Aorta (tissue), 5 donors: ENCODE measurements around the gene ALPG. TPM values are rescaled to one million over a fixed set of nuclear protein-coding genes. Genes with fewer than 3 reads are reported as not detected.
A peak's percentile ranks its signal among the peaks of the same experiment; 100 is the strongest.

Experiments used
- ATAC-seq: fragments of 200-7000 bp; cut with Tn5 transposase; one replicate; pipeline ENCODE4 v1.9.1; 2022; ENCODE audit warnings: moderate library complexity; ENCODE audit not compliant: low FRiP score
- DNase-seq, 2 donors: peaks; one replicate each; pipeline ENCODE4 v3.0.0-alpha.2; 2020
- H3K27ac ChIP-seq, 2 donors: one replicate each; pipeline ENCODE4 v1.5.1; 2013; ENCODE audit warnings: low read length in 2 of 2, mild to moderate bottlenecking in 2 of 2, moderate library complexity in 2 of 2, control low read depth in 1 of 2, inconsistent platforms in 1 of 2, low read depth in 1 of 2
- H3K27me3 ChIP-seq, 2 donors: one replicate each; pipeline ENCODE4 v1.6.1; 2013; ENCODE audit warnings: control low read depth in 1 of 2, low read length in 1 of 2, mild to moderate bottlenecking in 1 of 2, moderate library complexity in 1 of 2; ENCODE audit not compliant: insufficient read depth in 2 of 2, control insufficient read depth in 1 of 2
- H3K36me3 ChIP-seq, 2 donors: one replicate each; pipeline ENCODE4 v1.6.1; 2013; ENCODE audit warnings: control low read depth in 1 of 2, low read length in 1 of 2, mild to moderate bottlenecking in 1 of 2; ENCODE audit not compliant: insufficient read depth in 2 of 2, control insufficient read depth in 1 of 2
- H3K4me1 ChIP-seq, 2 donors: one replicate each; pipeline ENCODE4 v1.6.1; 2013; ENCODE audit warnings: low read length in 2 of 2, control low read depth in 1 of 2, mild to moderate bottlenecking in 1 of 2, moderate library complexity in 1 of 2; ENCODE audit not compliant: insufficient read depth in 2 of 2, control insufficient read depth in 1 of 2
- H3K4me3 ChIP-seq, 2 donors: one replicate each; pipeline ENCODE4 v1.5.1; 2013; ENCODE audit warnings: low read length in 2 of 2, control low read depth in 1 of 2, mild to moderate bottlenecking in 1 of 2
- H3K9me3 ChIP-seq: one replicate; pipeline ENCODE4 v1.6.1; 2013; ENCODE audit warnings: mild to moderate bottlenecking, low read length; ENCODE audit not compliant: control insufficient read depth
- WGBS, 2 donors: extraction: QIAGEN DNeasy Blood & Tissue Kit; methylation state at CpG; one replicate each; pipeline ENCODE4 v1.1.7; 2013; 5-methylcytosine and 5-hydroxymethylcytosine counted together
- intact Hi-C, 2 donors: fragments of 100-400 bp; cut with DNase I; formaldehyde crosslinking; loops; one replicate each; pipeline versions ENCODE4 v1.14.2 to v1.15.0; 2022
- polyA plus RNA-seq, 2 donors: library from polyadenylated mRNA; stranded (reverse); fragments of 200-250 nt; gene quantifications; one replicate each; pipeline ENCODE4 v1.2.3, GENCODE V29; 2013
- total RNA-seq, 2 donors: library from RNA; stranded (reverse); fragmentation: NEBNext Ultra II Directional; extraction: Animal tissue kit (Norgen Biotek cat#: 25700); gene quantifications; one replicate each; pipeline ENCODE4 v1.2.1, GENCODE V29; 2021
- donor health status: healthy with polysubstance abuse.
- donor health status: Bipolar disorder and iron deficiency.
- donor health status: DM: no; HTN: no; CAD: no.
- donor health status: DM: no; HTN: no; CAD: no.
- donor health status: DM: yes; HTN: yes; CAD: no.

ALPG gene
- total and polyA plus RNA-seq, 4 donors, result not detected

DNA sequence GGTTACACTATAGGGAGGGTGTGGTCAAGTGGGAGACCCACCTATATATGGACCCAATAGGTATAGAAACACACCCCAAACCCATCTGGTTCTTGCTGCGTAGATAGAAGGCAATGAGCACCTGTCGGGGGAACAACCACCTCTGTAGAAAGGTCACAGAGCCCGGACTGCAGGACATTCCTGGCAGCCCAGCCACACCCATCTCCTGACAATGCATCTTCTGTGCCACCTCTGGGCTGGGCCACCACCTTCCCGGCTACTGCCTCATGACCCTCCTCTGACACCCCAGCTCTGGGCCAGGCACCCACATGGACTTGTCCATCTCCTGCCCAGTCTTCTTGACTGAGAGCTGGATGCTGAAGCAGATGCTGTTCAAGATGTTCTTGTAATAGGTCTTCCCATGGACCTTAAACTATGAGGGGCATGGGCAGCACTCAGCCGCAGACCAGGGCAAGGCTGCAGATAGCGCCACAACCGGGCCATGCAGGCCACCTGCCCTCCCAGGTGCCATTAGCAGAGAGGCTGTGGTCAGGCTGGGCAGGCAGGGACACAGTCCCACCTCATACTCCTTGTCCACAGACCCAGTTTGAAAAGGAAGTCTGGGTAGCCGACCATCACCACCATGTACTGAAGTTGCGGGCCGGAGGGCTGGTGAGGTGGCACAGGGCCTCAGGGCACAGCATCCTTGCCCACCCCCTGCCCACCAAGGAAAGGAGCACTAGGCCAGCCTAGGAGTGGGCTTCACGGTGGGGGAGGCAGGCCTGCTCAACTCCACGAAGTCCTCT is 9.3 kb downstream of the ALPG start:
- no peak overlapping the region for H3K4me3 ChIP-seq
- no peak for DNase-seq

GRCh38 chr2:232416521-232417470 is 10.2 kb downstream of the ALPG start:
- intact Hi-C loops, result no loop called here

More for the DNA sequence above, 9.3 kb downstream of the ALPG start:
- no peaks in the 10 kb centered on the region for H3K4me1 ChIP-seq
- WGBS, 2 donors, result 93 to 97% methylated on average over 12 of the region's 12 CpGs
- ATAC-seq, result no peak
- H3K9me3 ChIP-seq, result no peaks in the 10 kb centered on the region
- H3K27ac ChIP-seq, result no peak overlapping the region
- H3K27me3 ChIP-seq, result no peaks in the 10 kb centered on the region
- no peaks in the 10 kb centered on the region for H3K36me3 ChIP-seq
- intact Hi-C loops, result no loop called here

DNA sequence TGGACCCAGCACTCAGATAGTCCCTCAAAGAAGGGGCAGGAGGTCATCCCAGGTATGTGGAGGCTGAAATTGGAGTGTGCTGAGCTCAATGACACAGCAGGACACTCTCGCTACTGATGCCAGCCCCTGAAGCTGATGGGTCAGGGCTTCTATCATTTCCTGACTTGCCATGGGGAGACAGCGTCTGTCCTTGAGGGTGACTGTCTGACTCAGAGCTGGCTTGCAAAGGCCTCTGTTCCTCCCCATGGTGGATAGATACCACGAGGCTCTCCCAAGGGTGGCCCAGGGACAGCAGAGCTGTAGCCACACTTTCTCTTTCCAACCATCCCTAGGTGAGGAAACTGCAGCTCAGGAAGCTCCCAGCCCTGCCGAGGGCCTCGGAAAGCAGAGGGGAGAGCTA is 10.8 kb downstream of the ALPG start:
- H3K27ac ChIP-seq, result no peak overlapping the region
- 84 to 85% methylated on average over 5 of the region's 5 CpGs for WGBS, 2 donors
- H3K4me3 ChIP-seq, result no peak overlapping the region
- intact Hi-C loops, result no loop called here
- ATAC-seq (no peak), DNase-seq (no peak)
- peaks cover 1% of the 10 kb centered on the region for H3K9me3 ChIP-seq
- H3K4me1 ChIP-seq, result no peaks in the 10 kb centered on the region
- no peaks in the 10 kb centered on the region for H3K36me3 ChIP-seq
- H3K27me3 ChIP-seq, result no peaks in the 10 kb centered on the region

More at GRCh38 chr2:232416521-232417470, 10.2 kb downstream of the ALPG start:
- DNase-seq (no peak), ATAC-seq (no peak)
- Histone ChIP-seq H3K27ac (no peak overlapping the region), H3K9me3 (no peaks in the 10 kb centered on the region), H3K36me3 (no peaks in the 10 kb centered on the region), H3K4me1 (no peaks in the 10 kb centered on the region), H3K27me3 (no peaks in the 10 kb centered on the region), H3K4me3 (no peak overlapping the region)
- WGBS, 2 donors, result 93% methylated on average over 17 of the region's 17 CpGs

DNA sequence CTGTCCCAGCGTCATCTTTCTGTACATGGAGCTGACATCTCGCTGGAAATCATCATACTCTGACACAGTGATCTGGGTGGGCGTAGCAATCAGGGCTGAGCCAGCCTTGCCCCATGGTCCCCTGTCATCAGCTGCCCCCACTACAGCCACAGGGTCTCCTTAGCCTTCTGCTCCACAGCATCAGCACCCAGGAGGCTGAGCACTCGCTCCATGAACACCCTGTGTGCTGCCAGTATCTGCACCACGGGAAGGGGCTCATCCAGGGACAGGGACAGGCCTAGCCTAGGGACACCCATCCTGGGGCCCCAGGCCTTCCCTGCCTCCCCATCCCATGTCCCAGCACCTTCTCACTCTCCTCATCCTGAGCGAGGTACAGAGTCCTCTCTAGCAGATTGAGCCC is 11.4 kb downstream of the ALPG start:
- Histone ChIP-seq H3K9me3 (peaks cover 1% of the 10 kb centered on the region), H3K36me3 (no peaks in the 10 kb centered on the region), H3K4me3 (no peak overlapping the region), H3K27ac (no peak overlapping the region), H3K4me1 (no peaks in the 10 kb centered on the region), H3K27me3 (no peaks in the 10 kb centered on the region)
- intact Hi-C loops, result no loop called here
- DNase-seq (no peak), ATAC-seq (no peak)
- WGBS, 2 donors, result 70 to 73% methylated on average over 6 of the region's 6 CpGs

DNA sequence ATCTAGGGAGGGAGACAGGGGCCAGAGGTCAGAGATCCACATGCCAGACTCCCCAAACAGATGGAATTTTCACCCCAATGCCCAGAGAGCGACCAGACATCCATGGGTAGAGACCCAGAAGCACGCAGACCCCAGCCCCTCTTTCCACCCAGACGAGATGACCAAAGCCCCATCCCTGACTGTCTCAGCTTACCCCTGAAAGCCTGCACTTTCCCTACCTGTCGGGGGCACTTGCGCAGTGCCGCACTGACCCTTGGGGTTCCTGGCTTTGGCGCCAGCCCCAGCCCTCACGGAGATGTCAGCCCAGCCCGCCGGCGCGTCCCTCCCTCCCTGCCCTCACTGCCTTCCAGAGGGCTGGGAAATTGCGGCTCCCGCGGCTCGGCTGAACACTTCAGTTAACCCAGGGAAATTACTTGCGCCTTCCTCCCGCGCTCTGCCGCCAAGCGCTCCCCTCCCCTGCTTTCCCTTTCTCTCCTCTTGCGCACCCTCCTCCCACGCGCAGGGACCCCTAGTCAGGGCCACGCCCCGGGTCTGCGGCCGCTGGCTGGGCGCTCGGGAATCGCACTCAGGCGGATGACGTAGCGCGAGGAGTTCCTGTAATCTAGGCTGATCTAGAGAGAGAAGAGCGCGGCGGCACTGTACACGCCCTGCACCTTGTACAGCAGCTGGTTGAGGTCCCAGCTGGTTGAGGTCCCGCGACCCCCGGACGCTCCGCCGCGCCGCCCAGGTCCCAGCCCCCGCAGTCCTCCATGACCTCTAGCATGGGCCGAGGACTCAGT is 12.0 kb downstream of the ALPG start:
- Histone ChIP-seq H3K27ac (no peak overlapping the region), H3K27me3 (no peaks in the 10 kb centered on the region), H3K4me3 (no peak overlapping the region), H3K9me3 (peaks cover 1% of the 10 kb centered on the region), H3K36me3 (no peaks in the 10 kb centered on the region), H3K4me1 (no peaks in the 10 kb centered on the region)
- DNase-seq, result no peak
- intact Hi-C loops, result no loop called here
- no peak for ATAC-seq
- 2 to 3% methylated on average over 45 to 49 of the region's 49 CpGs for WGBS, 2 donors

- intact Hi-C loops, result no loop called here
- Histone ChIP-seq H3K4me1 (no peaks in the 10 kb centered on the region), H3K9me3 (peaks cover 1% of the 10 kb centered on the region), H3K27me3 (no peaks in the 10 kb centered on the region), H3K36me3 (no peaks in the 10 kb centered on the region), H3K27ac (no peak overlapping the region), H3K4me3 (no peak overlapping the region)
- peak; percentile 39 for ATAC-seq
- DNase-seq, result peak in 1 of 2 donors; percentile 71
- WGBS, 2 donors, result 2% methylated on average over 73 to 79 of the region's 79 CpGs
Observed at GRCh38 chr2:232419245-232420072, 12.8 kb downstream of the ALPG start.

DNA sequence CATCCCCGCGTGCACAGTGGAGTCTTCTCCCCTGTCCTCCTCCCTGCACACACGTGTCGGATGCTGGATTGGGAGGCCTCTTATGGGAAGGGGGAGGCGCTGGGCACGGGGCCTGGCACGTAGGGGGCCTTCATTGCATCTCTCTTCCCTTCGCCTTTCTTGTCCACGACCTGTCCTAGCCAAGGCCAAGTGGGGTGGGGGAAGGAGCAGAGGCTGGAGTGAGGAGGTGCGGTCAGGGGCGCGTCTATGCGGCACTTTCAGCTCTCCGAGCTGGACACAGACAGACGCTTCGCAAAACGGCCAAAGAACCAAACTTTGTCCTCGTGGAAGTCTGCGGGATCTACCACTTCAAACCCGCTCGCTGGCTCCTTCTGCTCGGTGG is 13.4 kb downstream of the ALPG start:
- Histone ChIP-seq H3K4me1 (no peaks in the 10 kb centered on the region), H3K27me3 (no peaks in the 10 kb centered on the region), H3K9me3 (peaks cover 1% of the 10 kb centered on the region), H3K4me3 (no peak overlapping the region), H3K36me3 (no peaks in the 10 kb centered on the region), H3K27ac (no peak overlapping the region)
- intact Hi-C loops, result no loop called here
- DNase-seq (no peak), ATAC-seq (no peak)
- WGBS, 2 donors, result 4 to 6% methylated on average over 21 to 22 of the region's 22 CpGs
